Measurements from ENCODE around the gene RGL1.

GRCh38 chr1:183807549-183808168 lies 2.7 kb downstream of the RGL1 start:
- TF ChIP-seq REST (IDR thresholded peaks at IDR 0.05; ENCODE audit: low read depth) (no peak), CBX3 (IDR thresholded peaks at IDR 0.05; ENCODE audit: low read depth) (no peak), FOSL1 (IDR thresholded peaks at IDR 0.05; ENCODE audit: low read depth) (no peak), YY1 (IDR thresholded peaks at IDR 0.05; ENCODE audit: extremely low read depth, insufficient replicate concordance, low read depth, low read length) (no peak), CTCF (IDR thresholded peaks at IDR 0.05 in 2 of 3, conservative IDR thresholded peaks at IDR 0.05 in 1 of 3; ENCODE audit: borderline replicate concordance in 1 of 3, insufficient read depth in 1 of 3, low read depth in 2 of 3, low read length in 2 of 3) (no peak), MAX (IDR thresholded peaks at IDR 0.05) (no peak), POLR2A (IDR thresholded peaks at IDR 0.05; ENCODE audit: borderline replicate concordance, extremely low read depth, insufficient read depth, insufficient read length) (no peak), SP1 (IDR thresholded peaks at IDR 0.05; ENCODE audit: low read depth) (no peak), POLR2AphosphoS5 (IDR thresholded peaks at IDR 0.05; ENCODE audit: low read depth, low read length) (no peak), SIN3A (IDR thresholded peaks at IDR 0.05; ENCODE audit: low read depth) (no peak)
